Activated effector memory CD4-positive, alpha-beta T cell treated with anti-CD3 and anti-CD28 coated beads, Interleukin-2, amount 50 U/mL, for 16 hours (primary cell): ENCODE measurements around the gene LCLAT1.

Experiments used
- DNase-seq: peaks from one replicate; pipeline ENCODE4 v3.0.0-alpha.2; 2020

Gene LCLAT1

DNA sequence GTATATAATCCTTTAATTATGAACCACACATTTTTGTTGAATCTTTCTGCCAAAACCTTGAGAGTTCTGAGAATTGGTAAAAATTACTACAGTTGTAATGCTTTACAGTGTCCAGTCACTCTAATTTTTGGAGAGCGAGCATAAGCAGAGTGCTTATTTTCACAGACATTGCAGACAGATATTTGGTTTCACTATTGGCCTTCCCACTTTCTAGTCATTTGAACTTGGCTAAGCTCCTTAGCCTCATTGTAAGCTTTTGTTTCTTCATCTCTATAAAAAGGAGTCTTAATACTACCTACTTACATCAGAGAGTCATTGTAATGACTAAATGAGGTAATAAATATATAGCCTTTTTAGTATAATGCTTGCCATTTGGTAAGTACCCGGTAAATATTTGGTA lies 80.4 kb downstream of the LCLAT1 start:
- no peak for DNase-seq

DNA sequence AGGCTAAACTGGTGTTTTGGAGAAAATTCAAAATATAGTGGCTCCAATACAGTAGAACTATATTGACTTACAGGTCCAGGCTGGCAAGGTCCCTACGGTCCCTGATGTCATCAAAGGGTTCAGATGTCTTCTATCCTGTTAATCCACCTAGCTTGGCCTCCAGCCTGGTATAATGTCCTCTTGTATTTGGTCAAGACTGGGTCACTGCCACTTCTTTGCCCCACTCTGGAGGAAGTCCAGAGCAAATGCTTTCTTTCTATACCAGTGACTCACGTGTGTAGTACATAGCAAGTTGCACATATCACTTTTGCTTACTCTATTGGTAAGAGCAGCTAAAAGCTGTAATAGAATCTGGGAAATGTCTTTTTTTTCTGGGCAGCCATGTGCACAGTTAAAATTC lies 80.8 kb downstream of the LCLAT1 start:
- no peak for DNase-seq

DNA sequence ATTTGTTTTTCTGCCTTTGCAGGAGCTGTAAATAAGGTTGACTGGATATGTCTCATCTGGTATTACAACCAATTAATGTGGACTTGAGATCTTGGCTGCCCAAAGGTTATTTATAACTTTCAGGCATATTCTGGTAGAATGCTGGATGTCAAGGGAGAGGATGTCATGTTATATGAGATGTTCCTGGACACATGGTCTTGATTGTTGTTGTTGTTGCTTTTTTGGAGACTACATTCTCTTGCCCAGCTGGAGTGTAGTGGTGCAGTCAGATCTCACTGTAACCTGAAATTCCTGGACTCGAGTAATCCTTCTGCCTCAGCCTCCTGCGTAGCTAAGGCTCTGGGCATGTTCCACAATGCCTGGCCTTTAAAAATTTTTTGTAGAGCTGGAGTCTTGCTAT lies 83.3 kb downstream of the LCLAT1 start:
- no peak for DNase-seq

DNA sequence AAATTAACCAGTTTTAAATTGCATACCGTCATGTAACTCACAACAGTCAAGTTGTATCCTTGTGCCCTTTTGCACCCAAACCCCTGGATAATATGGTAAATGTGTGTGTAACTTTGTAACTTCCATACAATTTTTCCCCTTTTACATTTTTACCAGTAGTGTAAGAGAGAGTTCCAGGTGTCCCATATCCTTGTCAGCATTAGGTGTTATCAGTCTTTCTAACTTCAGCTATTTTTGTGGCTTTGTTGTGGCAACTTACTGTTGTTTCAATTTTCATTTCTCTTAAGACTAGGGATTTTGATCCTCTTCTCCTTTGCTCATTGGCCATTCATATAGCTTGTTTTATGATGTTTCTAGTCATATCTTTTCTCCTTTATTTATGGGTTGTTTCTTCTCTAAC lies 94.6 kb downstream of the LCLAT1 start:
- no peak for DNase-seq

DNA sequence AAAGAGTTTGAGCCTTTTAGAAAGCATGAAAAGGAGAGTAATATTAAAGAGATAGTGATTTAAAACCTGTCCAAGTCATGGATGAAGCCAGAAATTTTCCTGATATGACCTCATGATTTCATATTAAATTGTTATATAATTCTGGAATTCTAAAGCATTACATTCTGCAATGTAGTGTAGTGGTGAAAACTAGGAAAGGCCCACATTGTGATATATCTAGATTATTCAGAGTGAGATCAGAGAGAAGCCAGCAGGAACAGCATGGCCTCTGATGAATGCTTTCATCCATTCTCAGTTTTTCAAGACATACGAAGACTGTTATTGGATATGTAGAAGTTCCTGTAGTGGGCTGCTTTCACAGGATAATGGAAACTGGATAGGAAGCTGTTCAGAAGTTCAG lies 98.8 kb downstream of the LCLAT1 start:
- no peak for DNase-seq

DNA sequence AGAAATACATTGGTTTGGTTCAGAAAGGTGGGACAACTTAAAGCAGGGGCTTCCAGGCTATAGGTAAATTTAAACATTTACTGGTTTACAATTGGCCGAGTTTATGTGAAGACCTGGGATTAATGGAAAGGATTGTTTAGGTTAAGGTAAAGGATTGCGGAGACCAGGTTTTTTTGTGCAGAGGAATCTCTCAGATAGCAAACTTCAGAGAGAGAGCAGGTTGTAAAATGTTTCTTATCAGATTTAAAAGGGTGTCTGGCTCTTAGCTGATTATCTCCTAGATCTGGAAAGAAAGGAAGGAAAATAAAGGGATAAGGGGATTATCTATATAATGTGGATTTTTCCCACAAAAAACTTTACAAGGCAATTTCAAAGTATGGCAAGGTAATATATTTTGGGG lies 101.3 kb downstream of the LCLAT1 start:
- no peak for DNase-seq

DNA sequence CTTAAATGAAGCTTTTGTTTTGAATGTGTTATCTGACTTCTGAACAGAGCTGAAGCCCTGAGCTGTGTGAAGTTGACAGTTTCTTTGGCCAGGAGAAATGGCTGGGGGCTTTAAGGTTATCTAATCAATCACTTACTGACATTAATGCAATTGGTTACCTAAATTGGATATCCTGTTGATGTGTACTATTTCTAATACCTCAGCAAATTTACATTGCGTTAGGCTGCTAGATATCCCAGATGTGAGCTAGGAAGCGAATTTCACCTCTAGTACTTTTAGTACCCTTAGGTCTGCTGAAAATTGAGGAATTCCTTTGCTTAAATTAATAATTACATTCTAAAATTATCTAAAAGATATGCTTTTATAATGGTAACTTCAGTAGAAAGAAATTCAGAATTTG lies 102.0 kb downstream of the LCLAT1 start:
- DNase-seq = no peak

DNA sequence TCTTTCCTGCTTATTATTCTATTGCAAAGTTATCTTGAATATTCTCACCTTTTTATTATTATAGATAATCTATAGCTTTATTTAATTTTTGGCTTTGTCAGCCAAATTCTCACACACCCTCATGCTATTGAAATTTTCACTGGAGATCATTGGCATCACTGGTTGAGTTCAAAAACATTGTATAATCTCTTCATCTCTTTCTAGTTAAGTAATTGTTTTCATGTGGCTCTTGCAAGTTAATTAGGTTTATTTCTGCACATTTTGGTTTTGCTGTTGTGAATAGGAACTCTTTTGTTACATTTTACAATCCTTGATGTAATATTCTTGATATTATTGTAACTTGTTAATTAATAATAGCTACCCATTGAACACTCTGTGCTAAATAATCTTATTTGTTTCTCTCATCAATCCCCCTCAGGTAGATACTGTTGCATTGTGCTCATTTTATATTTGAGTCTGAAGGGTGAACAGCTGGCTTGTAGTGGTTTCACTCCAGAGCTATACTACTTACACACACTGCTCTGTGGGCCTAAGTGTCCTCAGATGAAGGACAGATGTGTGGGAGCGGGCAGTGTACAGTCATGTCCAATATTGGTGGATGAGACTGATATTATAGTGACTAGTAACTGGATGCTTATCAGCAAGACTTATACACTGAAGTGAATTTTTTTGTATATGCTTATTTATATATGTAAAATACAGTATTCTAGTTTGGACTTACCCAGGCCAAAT lies 112.7 kb downstream of the LCLAT1 start:
- DNase-seq = no peak

DNA sequence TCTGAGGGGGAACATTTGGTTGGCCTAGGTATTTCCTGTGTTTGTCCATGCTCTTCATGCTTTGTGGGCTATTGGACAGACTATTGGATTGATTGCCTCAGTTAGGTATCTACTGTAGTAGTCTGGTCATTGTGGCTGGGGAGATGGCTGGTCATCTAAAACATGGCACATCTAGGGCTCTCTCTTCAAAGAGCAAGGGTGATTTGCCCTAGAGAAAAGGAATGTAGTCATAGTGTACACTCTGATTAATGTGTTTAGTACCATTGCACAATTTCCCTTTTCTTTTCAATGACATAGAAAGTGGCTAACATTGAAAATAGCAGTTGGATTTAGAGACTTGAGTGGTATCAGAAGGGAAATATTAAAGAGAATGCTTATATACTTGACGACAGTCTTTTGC lies 114.3 kb downstream of the LCLAT1 start:
- no peak for DNase-seq

DNA sequence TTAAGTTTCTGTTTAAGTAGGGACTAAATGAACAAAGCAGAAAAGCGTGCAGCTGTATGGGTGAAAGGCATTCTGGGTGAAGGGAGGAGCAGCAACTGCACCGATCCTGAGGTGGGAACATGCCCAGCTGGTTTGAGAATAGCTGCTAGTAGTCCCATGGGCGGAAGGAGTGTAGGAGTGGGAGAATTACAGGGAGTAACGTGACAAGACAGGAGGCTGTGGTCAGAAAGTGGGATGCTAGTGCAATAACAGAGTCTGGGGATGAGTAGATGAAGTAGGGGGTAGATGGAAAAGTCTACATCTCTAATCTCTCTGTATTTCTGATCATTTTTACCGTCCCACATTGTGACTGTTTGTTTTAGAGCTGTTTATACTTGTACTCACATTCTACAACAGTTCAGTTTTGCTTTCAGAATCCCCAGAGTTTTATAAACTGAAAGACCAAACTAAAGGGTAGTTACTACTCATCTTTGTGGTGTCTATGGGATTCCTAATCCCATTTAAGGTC lies 118.9 kb downstream of the LCLAT1 start:
- DNase-seq = no peak

DNA sequence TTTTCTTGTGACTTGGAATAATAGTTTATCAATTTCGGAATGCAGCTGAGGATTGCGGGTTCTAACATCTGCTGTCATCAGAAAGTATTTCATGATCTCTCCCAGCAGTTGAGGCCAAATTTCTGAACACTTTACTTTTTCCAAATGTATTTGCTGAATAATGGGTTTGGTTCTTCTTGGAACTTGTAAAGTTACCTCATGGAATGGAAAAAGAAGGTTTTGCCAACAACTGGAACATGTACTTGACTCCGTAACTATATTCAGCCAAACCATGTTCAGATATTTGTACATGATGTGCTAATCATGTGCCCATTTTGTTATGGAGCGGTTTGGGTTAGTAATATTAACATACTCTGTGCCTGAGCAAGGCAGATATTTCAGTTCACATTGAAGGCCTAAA lies 119.6 kb downstream of the LCLAT1 start:
- DNase-seq = no peak

DNA sequence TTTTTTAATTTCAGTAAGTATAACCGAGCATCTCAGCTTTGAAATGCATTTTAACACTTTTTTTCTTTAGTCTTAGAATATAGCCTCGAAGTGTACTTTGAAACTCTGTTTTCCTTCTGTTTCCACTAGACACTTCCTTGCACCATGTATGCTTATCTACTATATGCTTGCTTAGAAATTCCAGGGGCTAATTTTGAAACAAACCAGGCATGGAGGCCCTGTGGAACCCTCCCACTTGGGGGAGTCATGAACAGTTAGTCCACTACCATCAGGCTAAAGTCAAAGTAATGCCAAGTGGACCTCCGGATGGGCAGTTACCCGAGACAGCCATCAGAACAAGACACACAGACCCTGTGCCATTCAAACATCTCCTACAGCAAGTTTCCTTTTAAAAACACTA lies 120.3 kb downstream of the LCLAT1 start:
- DNase-seq = no peak

DNA sequence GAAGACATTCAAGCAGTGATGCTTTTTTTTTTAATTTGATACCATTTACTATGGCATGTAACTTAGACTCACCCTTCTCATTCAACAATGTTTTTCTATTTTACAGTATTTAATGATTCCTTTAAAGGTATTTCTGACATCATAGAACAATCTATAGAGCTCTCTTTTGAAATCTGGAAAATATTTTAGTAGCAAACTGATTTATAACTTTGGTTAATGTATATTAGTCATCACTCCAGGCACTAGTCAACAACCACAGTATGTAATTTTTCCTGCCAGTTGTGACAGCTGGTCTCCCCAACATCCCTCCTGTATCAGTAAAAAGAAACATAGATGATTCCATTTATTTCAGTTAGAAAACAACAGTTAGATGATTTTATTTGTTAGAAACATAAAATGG lies 122.9 kb downstream of the LCLAT1 start:
- no peak for DNase-seq

DNA sequence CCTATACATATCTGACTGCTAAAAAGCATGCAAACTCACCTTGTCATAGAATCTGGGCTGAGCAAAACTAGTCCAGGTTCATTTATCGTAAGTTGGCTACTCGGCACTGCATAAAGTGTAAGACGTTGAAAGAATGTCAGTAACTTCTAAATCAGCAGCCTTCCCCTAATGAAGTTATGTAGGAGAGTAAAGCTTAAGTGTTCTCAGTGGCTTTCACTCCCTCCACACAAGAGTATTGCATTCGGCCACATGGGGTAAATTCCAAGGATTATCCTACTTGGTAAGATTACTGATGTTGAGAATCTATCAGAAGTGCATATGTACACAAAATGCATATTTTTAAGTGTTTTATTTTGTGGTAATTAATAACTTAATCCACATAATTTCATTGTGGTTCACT lies 130.1 kb downstream of the LCLAT1 start:
- DNase-seq = no peak

DNA sequence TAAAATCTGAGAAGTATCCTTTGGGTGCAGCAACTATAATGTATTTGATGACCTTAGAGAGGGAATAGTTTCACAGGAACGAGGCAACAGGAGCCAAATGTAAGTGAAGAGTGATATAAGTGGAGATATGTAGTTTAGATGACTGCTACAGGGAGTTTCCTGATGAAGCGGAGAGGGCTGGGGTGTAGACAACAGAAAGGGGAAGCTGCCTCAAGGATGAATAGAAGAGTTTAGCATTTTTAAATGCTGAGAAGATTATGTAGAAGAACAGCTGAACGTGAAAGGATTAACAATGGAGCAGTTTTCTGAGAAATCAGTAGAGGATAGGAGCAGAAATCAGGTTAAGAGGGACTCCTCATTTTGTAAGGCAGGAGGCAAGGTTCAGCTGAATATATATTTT lies 133.3 kb downstream of the LCLAT1 start:
- no peak for DNase-seq

DNA sequence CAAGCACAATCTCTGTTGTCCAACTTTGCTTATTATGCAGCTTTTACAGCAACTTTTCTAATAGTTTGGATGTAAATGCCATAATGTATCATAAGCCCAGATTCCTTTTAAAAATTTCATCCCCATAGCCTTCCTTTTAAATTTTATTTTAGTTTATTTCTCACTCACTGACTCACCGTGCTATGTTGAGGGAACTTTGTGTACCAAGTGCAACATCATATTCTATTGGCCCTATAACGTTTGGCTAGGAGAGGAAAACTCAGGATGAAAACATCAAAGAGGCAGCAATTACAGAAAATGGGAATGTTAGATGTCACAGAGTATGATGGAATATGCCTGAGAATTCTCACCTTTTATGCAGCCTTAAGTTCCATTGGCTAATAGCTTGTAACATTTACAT lies 135.5 kb downstream of the LCLAT1 start:
- no peak for DNase-seq

DNA sequence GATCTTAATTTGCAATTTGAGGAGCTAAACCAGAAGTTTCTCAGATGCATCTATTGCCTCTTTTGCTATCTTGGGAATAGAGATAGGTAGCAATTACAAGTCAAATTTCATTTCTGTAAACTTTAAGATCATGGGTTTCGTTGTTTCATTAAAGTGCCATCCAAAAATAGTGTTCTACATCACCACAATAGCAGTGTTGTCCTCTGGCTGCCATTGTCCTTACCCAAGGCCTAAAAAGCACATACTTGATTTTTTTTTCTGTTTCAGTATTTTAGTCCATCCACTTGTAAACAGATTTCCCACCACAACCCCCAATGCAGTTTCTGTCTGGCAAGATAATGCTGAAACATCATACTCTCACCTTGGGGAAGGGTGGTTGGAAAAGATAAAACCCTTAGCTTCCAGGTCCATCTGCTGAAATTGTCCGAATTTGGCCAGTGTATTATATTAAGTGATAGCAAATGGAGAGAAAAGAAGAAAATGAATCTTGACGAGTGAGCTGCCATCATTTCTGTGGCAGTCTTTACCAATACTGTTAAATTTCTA lies 136.2 kb downstream of the LCLAT1 start:
- no peak for DNase-seq

DNA sequence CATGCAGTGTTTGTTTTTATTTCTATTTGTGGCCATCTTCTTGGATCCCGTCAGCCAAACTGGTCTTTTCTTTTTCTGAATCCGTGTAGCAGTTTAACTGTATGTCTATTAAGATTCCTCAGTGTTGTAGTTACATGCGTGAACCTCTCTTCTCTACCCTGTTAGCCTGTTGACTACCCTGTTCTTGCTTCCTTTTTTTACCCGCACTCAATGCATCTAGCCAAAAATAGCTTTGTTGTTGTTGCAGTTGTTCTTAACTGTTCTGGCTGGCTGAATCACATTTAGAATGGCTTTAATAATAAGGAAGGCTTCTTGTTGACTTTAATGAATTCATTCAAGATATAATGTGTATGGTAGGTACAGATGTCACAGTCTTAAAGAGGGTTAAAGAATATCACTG lies 137.1 kb downstream of the LCLAT1 start:
- DNase-seq = no peak

DNA sequence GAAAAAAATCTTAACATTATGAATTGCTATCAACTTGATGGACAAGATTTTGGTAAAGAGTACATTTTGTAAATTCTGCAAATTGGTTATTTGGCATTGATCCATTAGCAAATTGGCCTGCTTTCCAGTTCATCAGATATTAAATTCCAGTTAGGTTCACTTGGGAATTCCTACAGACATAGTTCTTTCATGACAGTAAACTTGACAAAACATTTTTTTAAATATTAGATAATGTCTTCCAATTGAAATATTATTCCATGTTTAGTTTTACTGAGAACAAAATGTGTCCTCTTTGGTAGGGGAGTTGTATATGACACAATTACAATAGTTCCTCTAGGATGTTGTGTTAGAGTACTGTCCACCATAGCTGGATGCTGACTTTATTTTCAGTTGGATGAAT lies 141.9 kb downstream of the LCLAT1 start:
- DNase-seq = no peak

DNA sequence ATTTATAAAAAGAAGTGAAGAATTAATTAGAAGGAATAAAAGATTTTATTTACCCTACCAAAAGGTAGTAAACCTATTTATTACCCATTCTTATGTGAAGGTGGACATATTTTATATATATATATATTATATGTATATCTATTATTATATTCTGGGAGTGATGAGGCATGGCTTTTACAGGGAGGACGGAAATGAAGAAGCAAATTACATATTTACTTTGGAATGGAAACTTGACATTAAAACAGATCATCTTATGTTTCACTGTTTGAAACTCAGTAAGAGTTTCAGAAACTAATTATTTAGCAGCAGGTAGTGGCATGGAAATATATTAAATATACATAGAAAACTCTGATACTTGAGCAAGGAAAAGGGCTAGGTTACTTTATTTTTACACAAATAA lies 143.4 kb downstream of the LCLAT1 start:
- no peak for DNase-seq

DNA sequence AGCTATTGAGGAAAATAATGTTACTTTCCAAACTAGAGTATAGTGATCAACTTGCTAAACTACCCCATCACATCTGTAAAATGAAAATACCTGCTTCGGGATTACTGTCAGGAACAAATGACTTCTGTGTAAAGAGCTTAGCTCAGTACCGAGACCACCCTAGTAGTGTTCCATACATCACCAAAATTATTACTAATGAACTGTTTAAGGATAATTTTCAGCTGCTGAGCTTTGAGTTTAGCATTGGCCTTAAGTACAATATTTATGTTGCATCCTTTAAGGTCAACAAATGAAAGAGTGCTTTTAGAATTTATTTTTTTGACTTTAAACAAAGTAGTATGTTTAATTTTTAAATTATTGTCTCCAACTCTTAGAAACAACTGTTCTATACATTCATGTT lies 144.1 kb downstream of the LCLAT1 start:
- no peak for DNase-seq

DNA sequence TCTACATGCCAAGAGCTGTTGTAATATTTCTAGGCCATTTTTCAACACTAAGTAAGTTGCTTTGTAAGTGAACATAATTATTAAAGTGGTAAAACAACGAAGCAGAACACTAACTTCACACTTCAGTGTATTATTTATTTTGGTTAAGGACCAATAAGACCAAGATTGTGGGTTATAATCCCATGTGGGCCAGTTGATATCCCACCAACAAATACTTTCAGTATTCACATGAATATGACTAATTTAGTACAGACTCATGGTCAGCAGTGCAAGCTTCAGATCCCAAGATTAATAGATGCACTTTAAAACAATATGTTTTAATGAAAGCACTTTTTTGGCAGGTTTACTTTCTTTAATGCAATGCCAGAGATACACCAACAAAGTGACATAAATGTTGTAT lies 154.3 kb downstream of the LCLAT1 start:
- DNase-seq = no peak

DNA sequence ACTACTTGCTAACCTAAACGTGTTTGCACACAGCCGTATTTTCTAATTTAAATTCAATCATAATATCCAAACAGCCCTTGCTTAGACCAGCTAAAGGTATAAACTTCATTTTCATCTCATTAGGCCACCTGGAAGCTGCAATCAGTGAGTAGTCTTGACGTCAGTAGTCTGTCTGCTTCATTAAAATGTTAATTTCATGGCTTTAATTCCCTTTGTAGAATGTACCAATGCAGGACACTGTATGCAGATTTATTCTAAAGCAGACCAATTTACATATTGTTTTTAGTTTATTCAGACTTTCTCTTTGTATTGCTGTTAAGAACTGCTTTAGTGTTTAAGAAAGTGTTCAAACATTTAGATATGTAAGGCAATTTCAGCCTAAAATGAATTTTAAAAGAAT lies 158.2 kb downstream of the LCLAT1 start:
- DNase-seq = no peak

DNA sequence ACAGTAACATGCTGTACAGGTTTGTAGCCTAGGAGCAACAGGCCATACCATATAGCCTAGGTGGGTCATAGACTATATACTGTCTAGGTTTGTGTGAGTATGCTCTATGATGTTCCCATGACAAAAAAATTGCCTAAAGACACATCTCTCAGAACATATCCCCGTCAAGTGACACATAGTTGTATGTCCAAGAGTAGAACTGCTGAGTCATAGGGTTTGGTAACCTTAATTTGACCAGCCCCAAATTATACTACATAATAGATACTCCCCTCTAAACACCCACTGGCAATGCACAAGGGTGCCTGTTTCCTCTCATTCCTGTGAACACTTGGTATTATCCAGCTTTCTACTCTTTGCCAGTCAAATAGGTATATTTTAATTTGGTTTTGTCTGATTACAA lies 161.6 kb downstream of the LCLAT1 start:
- no peak for DNase-seq

DNA sequence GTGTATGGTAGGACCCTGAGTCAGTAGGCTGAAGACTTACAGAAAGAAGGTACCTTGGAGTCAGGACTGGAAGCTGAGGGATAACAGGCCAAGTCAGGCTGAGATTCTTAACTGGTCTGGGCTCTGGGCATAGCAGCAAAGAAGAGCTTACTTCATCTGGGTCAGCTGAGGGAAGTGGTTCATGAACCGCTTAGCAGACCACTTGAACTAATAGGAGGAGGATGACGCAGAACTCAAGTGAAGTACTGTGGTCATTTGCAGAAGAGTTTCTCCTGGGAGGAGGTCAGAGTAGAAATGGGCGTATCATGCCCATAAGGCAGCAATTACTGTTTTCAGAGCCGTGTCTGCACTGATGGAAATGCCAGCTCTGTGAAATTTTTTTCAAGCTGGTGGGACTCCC lies 164.5 kb downstream of the LCLAT1 start:
- DNase-seq = no peak
